A673 (cell line): Measurements from ENCODE around the gene EXD3. TPM values are rescaled to one million over a fixed set of nuclear protein-coding genes. Genes with fewer than 3 reads are reported as not detected.

Experiments used
- BruUV-seq: library from RNA; stranded (reverse); fragments of 400-500 nt; replicated peaks from 2 replicates; lab custom pipeline; 2021; lab: Mats Ljungman, UMichigan
- CTCF ChIA-PET: fragments of 300-600 bp; sonication (Branson Sonifier 250); formaldehyde crosslinking; loops from one replicate; lab custom pipeline; 2022; ENCODE audit warnings: antibody characterized with exemption; lab: Charles Lee
- POLR2A ChIA-PET: fragments of 300-600 bp; sonication (Branson Sonifier 250); formaldehyde crosslinking; loops from one replicate; lab custom pipeline; 2022; ENCODE audit warnings: antibody characterized with exemption; ENCODE audit not compliant: low non-redundant PET; lab: Charles Lee
- DNase-seq: peaks from one replicate; pipeline ENCODE4 v3.0.0-alpha.2; 2015; ENCODE audit warnings: low spot score
- H3K27ac ChIP-seq: fragments of 200-600 bp; sonication (generic); 2 replicates; pipeline ENCODE4 v1.5.1; 2016; ENCODE audit warnings: mixed run types, low read depth, mild to moderate bottlenecking, mixed read lengths, antibody characterized with exemption, low read length; ENCODE audit not compliant: poor library complexity, severe bottlenecking
- H3K27me3 ChIP-seq: fragments of 200-600 bp; sonication (generic); replicated peaks from 2 replicates; pipeline ENCODE4 v1.6.1; 2017; ENCODE audit warnings: mixed run types, low read depth, mild to moderate bottlenecking, mixed read lengths, antibody characterized with exemption, low read length; ENCODE audit not compliant: insufficient read depth, poor library complexity
- H3K36me3 ChIP-seq: fragments of 200-600 bp; sonication (generic); 2 replicates; pipeline ENCODE4 v1.6.1; 2016; ENCODE audit warnings: mixed run types, mild to moderate bottlenecking, mixed read lengths, antibody characterized with exemption, low read length; ENCODE audit not compliant: insufficient read depth, poor library complexity, severe bottlenecking
- H3K4me1 ChIP-seq: fragments of 200-600 bp; sonication (generic); 2 replicates; pipeline ENCODE4 v1.6.1; 2017; ENCODE audit warnings: mixed run types, mild to moderate bottlenecking, mixed read lengths, antibody characterized with exemption, low read length; ENCODE audit not compliant: insufficient read depth, poor library complexity, severe bottlenecking
- H3K4me3 ChIP-seq: fragments of 200-600 bp; sonication (generic); 2 replicates; pipeline ENCODE4 v1.5.1; 2016; ENCODE audit warnings: low read depth, mixed run types, mild to moderate bottlenecking, mixed read lengths, low read length; ENCODE audit not compliant: poor library complexity, severe bottlenecking
- H3K9me3 ChIP-seq: fragments of 200-600 bp; sonication (generic); 2 replicates; pipeline ENCODE4 v1.6.1; 2016; ENCODE audit warnings: mixed run types, low read depth, mild to moderate bottlenecking, mixed read lengths, antibody characterized with exemption, low read length; ENCODE audit not compliant: poor library complexity, severe bottlenecking
- EZH2 ChIP-seq: fragments of 200-600 bp; sonication (generic); IDR thresholded peaks from 2 replicates; pipeline ENCODE4 v1.6.1; 2017; ENCODE audit warnings: borderline replicate concordance, low read depth, mild to moderate bottlenecking, mixed read lengths, antibody characterized with exemption, low read length; ENCODE audit not compliant: poor library complexity, severe bottlenecking
- intact Hi-C: fragments of 100-400 bp; cut with micrococcal nuclease; formaldehyde crosslinking; loops from one replicate; pipeline ENCODE4 v1.10.0; 2022; ENCODE audit not compliant: unreplicated experiment
- total RNA-seq: library from RNA; stranded (reverse); gene quantifications from 2 replicates; pipeline ENCODE4 v1.2.3, GENCODE V29; 2021
- TF ChIP-seq, protein P1 (sequence below): fragments of 300-800, 200-600 bp; sonication (generic); conservative IDR thresholded peaks from 2 replicates; pipeline ENCODE4 v1.5.1; 2017; ENCODE audit warnings: low read depth, mild to moderate bottlenecking, antibody characterized with exemption, low read length, moderate library complexity, mixed read lengths

The EXD3 gene
- total RNA-seq, 1 experiment from 2014 or later, result 6.3 TPM

DNA sequence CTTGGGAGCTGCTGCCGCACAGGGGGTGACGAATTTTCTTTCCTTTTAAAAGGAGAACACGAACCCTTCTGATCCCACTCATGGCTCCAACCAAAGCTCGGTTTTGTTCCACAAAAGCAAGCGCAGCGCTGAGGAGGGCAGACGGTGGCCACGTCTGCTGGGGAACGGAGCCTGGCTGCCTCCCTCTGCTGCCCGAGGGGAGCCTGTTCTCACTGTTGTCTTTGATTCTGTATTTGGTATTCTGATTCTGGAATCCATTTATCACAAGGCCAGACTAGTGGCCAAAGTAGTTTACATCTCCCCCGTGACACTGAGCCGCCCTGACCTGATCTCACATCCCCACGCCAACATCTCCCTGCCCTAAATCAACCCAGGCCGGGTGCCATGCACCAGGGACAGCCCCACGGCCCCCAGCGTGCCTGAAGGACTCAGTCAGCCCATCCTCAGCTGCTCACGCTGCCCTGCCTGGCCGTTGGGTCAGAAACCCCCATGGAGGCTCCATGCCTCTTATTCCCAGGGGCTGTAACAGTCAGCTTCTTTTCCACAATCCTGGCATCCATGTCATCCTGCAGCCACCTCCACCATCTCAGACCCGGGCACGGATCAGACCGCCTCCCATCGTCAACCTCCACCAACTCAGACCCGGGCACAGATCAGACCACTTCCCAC, 42.9 kb upstream of the EXD3 start:
- H3K27ac ChIP-seq, result no peak overlapping the region
- POLR2A ChIA-PET, result no interaction called here
- CTCF ChIA-PET, result no interaction called here

DNA sequence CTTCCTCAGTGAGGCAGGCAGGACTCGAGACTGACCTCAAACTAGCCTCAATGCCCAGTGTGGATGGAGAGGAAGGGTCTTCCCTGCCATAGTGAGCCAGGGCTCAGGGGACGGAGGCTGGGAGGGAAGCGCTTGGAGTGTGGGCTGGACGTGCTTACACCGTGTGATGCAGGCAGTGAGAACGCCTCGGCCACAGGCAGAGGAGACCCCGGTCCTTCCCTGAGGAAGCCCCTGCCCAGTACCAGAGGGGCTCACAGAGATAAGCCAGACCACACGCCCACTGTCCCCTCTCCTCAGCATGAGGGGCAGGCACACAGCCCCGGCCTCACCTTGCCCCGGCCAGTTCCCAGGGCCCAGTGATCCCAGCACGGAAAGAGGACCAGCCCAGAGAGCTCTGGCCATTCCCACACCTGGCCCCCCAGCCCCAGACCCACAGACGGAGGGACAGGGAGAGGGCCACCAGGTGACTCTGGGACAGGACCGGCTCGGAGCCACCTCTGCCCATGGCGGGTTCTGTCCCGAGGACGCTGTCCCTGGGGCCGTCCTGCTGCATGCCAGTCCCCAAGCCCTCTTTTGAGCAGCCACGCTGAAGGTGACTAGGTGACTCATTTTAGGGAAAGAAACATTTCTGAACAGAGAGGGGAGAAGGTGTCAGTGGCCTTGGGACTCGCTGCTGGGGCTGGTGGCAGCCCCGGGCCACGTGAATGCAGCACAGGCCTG, 42.2 kb upstream of the EXD3 start:
- CTCF ChIA-PET, result no interaction called here
- intact Hi-C loops, result no loop called here
- Histone ChIP-seq H3K9me3 (no peaks in the 10 kb centered on the region), H3K27me3 (no peaks in the 10 kb centered on the region), H3K4me3 (no peak overlapping the region), H3K36me3 (no peaks in the 10 kb centered on the region), H3K4me1 (no peaks in the 10 kb centered on the region), H3K27ac (no peak overlapping the region)
- TF ChIP-seq, protein P1, sequence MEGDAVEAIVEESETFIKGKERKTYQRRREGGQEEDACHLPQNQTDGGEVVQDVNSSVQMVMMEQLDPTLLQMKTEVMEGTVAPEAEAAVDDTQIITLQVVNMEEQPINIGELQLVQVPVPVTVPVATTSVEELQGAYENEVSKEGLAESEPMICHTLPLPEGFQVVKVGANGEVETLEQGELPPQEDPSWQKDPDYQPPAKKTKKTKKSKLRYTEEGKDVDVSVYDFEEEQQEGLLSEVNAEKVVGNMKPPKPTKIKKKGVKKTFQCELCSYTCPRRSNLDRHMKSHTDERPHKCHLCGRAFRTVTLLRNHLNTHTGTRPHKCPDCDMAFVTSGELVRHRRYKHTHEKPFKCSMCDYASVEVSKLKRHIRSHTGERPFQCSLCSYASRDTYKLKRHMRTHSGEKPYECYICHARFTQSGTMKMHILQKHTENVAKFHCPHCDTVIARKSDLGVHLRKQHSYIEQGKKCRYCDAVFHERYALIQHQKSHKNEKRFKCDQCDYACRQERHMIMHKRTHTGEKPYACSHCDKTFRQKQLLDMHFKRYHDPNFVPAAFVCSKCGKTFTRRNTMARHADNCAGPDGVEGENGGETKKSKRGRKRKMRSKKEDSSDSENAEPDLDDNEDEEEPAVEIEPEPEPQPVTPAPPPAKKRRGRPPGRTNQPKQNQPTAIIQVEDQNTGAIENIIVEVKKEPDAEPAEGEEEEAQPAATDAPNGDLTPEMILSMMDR, result no peak
- no peak for TF ChIP-seq EZH2
- DNase-seq, result no peak
- POLR2A ChIA-PET, result no interaction called here
- no TSS peak for BruUV-seq

More for the DNA sequence above, 42.9 kb upstream of the EXD3 start:
- no peaks in the 10 kb centered on the region for H3K4me1 ChIP-seq
- no TSS peak for BruUV-seq
- no peaks in the 10 kb centered on the region for H3K9me3 ChIP-seq
- no peaks in the 10 kb centered on the region for H3K36me3 ChIP-seq
- no peaks in the 10 kb centered on the region for H3K27me3 ChIP-seq
- DNase-seq, result no peak
- no peak for TF ChIP-seq EZH2
- TF ChIP-seq, protein P1, result no peak
- no peak overlapping the region for H3K4me3 ChIP-seq
- intact Hi-C loops, result no loop called here

DNA sequence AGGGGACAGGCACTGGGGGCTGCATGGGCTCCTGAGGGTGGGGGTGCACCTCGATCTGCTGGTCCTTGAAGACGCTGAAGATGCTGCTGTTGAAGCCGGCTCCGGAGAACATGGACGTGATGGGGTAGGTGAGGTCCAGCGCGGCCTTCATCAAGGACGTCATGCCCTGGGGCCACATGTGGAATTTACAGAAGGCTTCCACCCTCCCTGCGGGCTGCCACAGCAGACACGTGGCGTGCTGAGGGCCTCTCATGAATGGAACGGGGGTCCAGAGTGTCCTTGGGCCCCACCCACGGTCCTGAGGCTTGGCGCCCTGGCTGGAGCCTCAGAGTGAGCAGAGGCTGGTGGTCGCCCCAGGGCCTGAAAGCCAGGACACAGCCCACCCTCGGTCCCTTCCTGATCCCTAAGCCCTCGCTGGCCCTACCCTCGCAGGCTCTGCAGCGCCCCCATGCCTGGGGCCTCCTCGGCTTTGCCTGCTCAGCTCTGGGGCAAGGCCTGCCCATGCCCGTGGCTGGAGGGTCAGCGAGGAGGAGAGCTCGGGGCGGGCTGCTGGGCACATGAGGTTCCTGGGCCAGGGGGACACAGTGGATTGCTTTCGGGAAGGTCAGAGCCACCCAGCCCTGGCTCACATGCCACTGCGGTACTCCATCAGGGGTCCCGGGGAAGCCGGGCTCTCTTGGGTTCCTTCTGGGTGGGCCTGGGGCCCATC, 41.5 kb upstream of the EXD3 start:
- peaks cover 6% of the 10 kb centered on the region for H3K4me1 ChIP-seq
- intact Hi-C loops, result no loop called here
- H3K36me3 ChIP-seq, result no peaks in the 10 kb centered on the region
- POLR2A ChIA-PET, result no interaction called here
- no TSS peak for BruUV-seq
- TF ChIP-seq, protein P1, result no peak
- no peak for TF ChIP-seq EZH2
- CTCF ChIA-PET, result no interaction called here
- H3K4me3 ChIP-seq, result no peak overlapping the region
- no peak for DNase-seq
- no peaks in the 10 kb centered on the region for H3K9me3 ChIP-seq
- H3K27me3 ChIP-seq, result no peaks in the 10 kb centered on the region
- H3K27ac ChIP-seq, result no peak overlapping the region
